GM08714 (cell line): Measurements from ENCODE around the gene KCNH5.
"Not testable (repeated sequence)": the region's sequence is repeated elsewhere in the genome, so short reads cannot be mapped to it uniquely, and the experiment has no call there.

Source experiments
- H3K4me3 ChIP-seq: fragments of 200-500 bp; sonication (Bioruptor generic); 2 replicates; pipeline ENCODE4 v1.5.1; 2014; ENCODE audit warnings: mild to moderate bottlenecking, low read length, inconsistent platforms
- ZNF274 ChIP-seq: IDR thresholded peaks from 2 replicates; pipeline ENCODE4 v1.6.1; 2012; ENCODE audit warnings: mild to moderate bottlenecking, low read depth, low read length

KCNH5 gene

GRCh38 chr14:62778852-62779251, 266.4 kb downstream of the KCNH5 start:
- no peak for TF ChIP-seq ZNF274
- H3K4me3 ChIP-seq = no peak overlapping the region

- TF ChIP-seq ZNF274 = no peak
- no peak overlapping the region for H3K4me3 ChIP-seq
Measured at GRCh38 chr14:62778310-62778709, 266.9 kb downstream of the KCNH5 start.

- H3K4me3 ChIP-seq = no peak overlapping the region
- TF ChIP-seq ZNF274 = no peak
Measured at GRCh38 chr14:62777510-62777909, 267.7 kb downstream of the KCNH5 start.

- H3K4me3 ChIP-seq = no peak overlapping the region
- TF ChIP-seq ZNF274 = no peak
Measured at GRCh38 chr14:62776300-62776699, 269.0 kb downstream of the KCNH5 start.

GRCh38 chr14:62768753-62769152, 276.5 kb downstream of the KCNH5 start:
- no peak for TF ChIP-seq ZNF274

GRCh38 chr14:62763951-62764350, 281.3 kb downstream of the KCNH5 start:
- no peak for TF ChIP-seq ZNF274
- H3K4me3 ChIP-seq = no peak overlapping the region

More at GRCh38 chr14:62768753-62769152, 276.5 kb downstream of the KCNH5 start:
- no peak overlapping the region for H3K4me3 ChIP-seq

GRCh38 chr14:62759796-62760195, 285.5 kb downstream of the KCNH5 start:
- no peak for TF ChIP-seq ZNF274
- H3K4me3 ChIP-seq = no peak overlapping the region

GRCh38 chr14:62746881-62747280, 298.4 kb downstream of the KCNH5 start:
- not testable (repeated sequence) for H3K4me3 ChIP-seq

- H3K4me3 ChIP-seq = no peak overlapping the region
- TF ChIP-seq ZNF274 = no peak
Measured at GRCh38 chr14:62745496-62745895, 299.8 kb downstream of the KCNH5 start.

GRCh38 chr14:62743560-62743959, 301.7 kb downstream of the KCNH5 start:
- H3K4me3 ChIP-seq = no peak overlapping the region
- no peak for TF ChIP-seq ZNF274

GRCh38 chr14:62743118-62743517, 302.1 kb downstream of the KCNH5 start:
- no peak for TF ChIP-seq ZNF274
- no peak overlapping the region for H3K4me3 ChIP-seq

- no peak for TF ChIP-seq ZNF274
- H3K4me3 ChIP-seq = no peak overlapping the region
Measured at GRCh38 chr14:62739647-62740046, 305.6 kb downstream of the KCNH5 start.

- no peak overlapping the region for H3K4me3 ChIP-seq
- no peak for TF ChIP-seq ZNF274
Measured at GRCh38 chr14:62736048-62737043, 308.9 kb downstream of the KCNH5 start.

GRCh38 chr14:62734831-62735230, 310.4 kb downstream of the KCNH5 start:
- H3K4me3 ChIP-seq = no peak overlapping the region
- TF ChIP-seq ZNF274 = no peak

GRCh38 chr14:62722406-62722805, 322.9 kb downstream of the KCNH5 start:
- TF ChIP-seq ZNF274 = no peak
- H3K4me3 ChIP-seq = no peak overlapping the region

GRCh38 chr14:62718629-62719028, 326.6 kb downstream of the KCNH5 start:
- TF ChIP-seq ZNF274 = no peak
- H3K4me3 ChIP-seq = no peak overlapping the region
